T-cell (primary cell): Measurements from ENCODE around the gene SNCG. TPM values are rescaled to one million over a fixed set of nuclear protein-coding genes. Genes with fewer than 3 reads are reported as not detected.
A peak's percentile ranks its signal among the peaks of the same experiment; 100 is the strongest.
"Not testable (repeated sequence)": the region's sequence is repeated elsewhere in the genome, so short reads cannot be mapped to it uniquely, and the experiment has no call there.

Source experiments
- ATAC-seq, 4 experiments: fragments of 200-7000 bp in 3 of 4; fragments of 150-1000 bp in 1 of 4; cut with Tn5 transposase; replicated peaks in 1 of 4; 1 replicate in 3 of 4; 2 replicates in 1 of 4; pipeline ENCODE4 v1.10.0; 2021; ENCODE audit warnings: moderate library complexity in 3 of 4, mild to moderate bottlenecking in 2 of 4, moderate number of reproducible peaks in 1 of 4
- CTCF ChIA-PET, 2 donors: fragments of 300-600 bp; sonication (Branson Sonifier 250); formaldehyde crosslinking; loops; one replicate each; lab custom pipeline; 2022; ENCODE audit warnings: antibody characterized with exemption in 2 of 2; lab: Charles Lee
- POLR2A ChIA-PET, 2 donors: fragments of 300-600 bp; sonication (Branson Sonifier 250); formaldehyde crosslinking; loops; one replicate each; lab custom pipeline; 2022; ENCODE audit warnings: antibody characterized with exemption in 2 of 2; lab: Charles Lee
- DNase-seq, 35 experiments: peaks; one replicate each; pipeline versions ENCODE4 v3.0.0 to v3.0.0-alpha.2; 2013 to 2023
- H3K27ac ChIP-seq: one replicate; pipeline ENCODE4 v1.5.1; 2013; ENCODE audit warnings: low read length
- H3K27me3 ChIP-seq, 2 experiments: replicated peaks in 1 of 2; 1 replicate in 1 of 2; 2 replicates in 1 of 2; pipeline versions ENCODE4 v1.6.1 to v1.7.0; 2013; ENCODE audit warnings: low read length in 1 of 2, mixed read lengths in 1 of 2; ENCODE audit not compliant: control insufficient read depth in 2 of 2, insufficient read depth in 2 of 2; ENCODE audit errors: extremely low read depth in 1 of 2
- H3K36me3 ChIP-seq, 2 donors: 1 replicate in 1 of 2; 2 replicates in 1 of 2; pipeline versions ENCODE4 v1.6.1 to v1.7.0; 2013; ENCODE audit warnings: low read length in 1 of 2; ENCODE audit not compliant: control insufficient read depth in 2 of 2, insufficient read depth in 1 of 2; ENCODE audit errors: extremely low read depth in 1 of 2
- H3K4me1 ChIP-seq, 2 experiments: 1 replicate in 1 of 2; 2 replicates in 1 of 2; pipeline versions ENCODE4 v1.6.1 to v1.7.0; 2013; ENCODE audit warnings: low read length in 2 of 2, mixed read lengths in 1 of 2; ENCODE audit not compliant: insufficient read depth in 2 of 2, control insufficient read depth in 1 of 2; ENCODE audit errors: extremely low read depth in 1 of 2
- H3K4me3 ChIP-seq, 2 donors: 1 replicate in 1 of 2; 2 replicates in 1 of 2; pipeline versions ENCODE4 v1.5.1 to v1.7.0; 2013; ENCODE audit warnings: mild to moderate bottlenecking in 2 of 2, low read length in 1 of 2, moderate library complexity in 1 of 2; ENCODE audit not compliant: control insufficient read depth in 1 of 2; ENCODE audit errors: extremely low read depth in 1 of 2
- H3K9me3 ChIP-seq: 2 replicates; pipeline ENCODE4 v1.7.0; 2013
- H3K27ac Mint-ChIP-seq, 2 donors: one replicate each; pipeline ENCODE4 v1.8.0; 2020 to 2021; ENCODE audit warnings: mild to moderate bottlenecking in 2 of 2, mixed read lengths in 2 of 2
- H3K27me3 Mint-ChIP-seq, 2 donors: one replicate each; pipeline ENCODE4 v1.8.0; 2021 to 2022; ENCODE audit warnings: mixed read lengths in 2 of 2
- H3K36me3 Mint-ChIP-seq: one replicate; pipeline ENCODE4 v1.8.0; 2021; ENCODE audit warnings: mixed read lengths
- H3K4me1 Mint-ChIP-seq, 3 donors: one replicate each; pipeline ENCODE4 v1.8.0; 2020 to 2022; ENCODE audit warnings: mixed read lengths in 3 of 3, mild to moderate bottlenecking in 1 of 3
- H3K4me3 Mint-ChIP-seq, 3 donors: one replicate each; pipeline ENCODE4 v1.8.0; 2020 to 2022; ENCODE audit warnings: mild to moderate bottlenecking in 3 of 3, mixed read lengths in 3 of 3, moderate library complexity in 3 of 3
- H3K9me3 Mint-ChIP-seq, 3 donors: one replicate each; pipeline ENCODE4 v1.8.0; 2020 to 2022; ENCODE audit warnings: mixed read lengths in 3 of 3
- WGBS: methylation state at CpG from one replicate; pipeline ENCODE4 v1.1.5; 2013; ENCODE audit warnings: missing lambda C conversion rate; ENCODE audit not compliant: insufficient coverage; 5-methylcytosine and 5-hydroxymethylcytosine counted together
- total RNA-seq, 35 experiments: library from RNA in 6 of 35; stranded (reverse) in 6 of 35; fragments of 120-200 nt in 1 of 35; gene quantifications; one replicate each; pipeline versions ENCODE4 v1.2.1 to v1.2.4 and lab custom pipeline; 2013 to 2026

Gene SNCG
- total RNA-seq, 5 donors from 2014 or later (not counting 1 experiment from before 2014, with no cell fraction given): 0.41 to 0.66 (median 0.44) TPM; not detected in 2

- CTCF ChIA-PET: interaction anchor here in 1 of 2 donors (0.6 kb wide), 1 partner anchor 1034 kb away, joined by 3 read pairs; no protein-coding TSS in a partner anchor
- H3K4me3 Mint-ChIP-seq: no peak overlapping the region
- Histone ChIP-seq H3K9me3 (no peaks in the 10 kb centered on the region), H3K27ac (no peak overlapping the region), H3K27me3 (no peaks in the 10 kb centered on the region), H3K36me3 (no peaks in the 10 kb centered on the region), H3K4me1 (no peaks in the 10 kb centered on the region), H3K4me3 (no peak overlapping the region)
- peaks cover 3% of the 10 kb centered on the region for H3K36me3 Mint-ChIP-seq
- POLR2A ChIA-PET: no interaction called here
- H3K4me1 Mint-ChIP-seq: no peaks in the 10 kb centered on the region
- H3K9me3 Mint-ChIP-seq: no peaks in the 10 kb centered on the region
- no peak overlapping the region for H3K27ac Mint-ChIP-seq
- 60% methylated on average over 1 of the region's 2 CpGs for WGBS
- DNase-seq (no peak), ATAC-seq (no peak)
- no peaks in the 10 kb centered on the region for H3K27me3 Mint-ChIP-seq
Measured at GRCh38 chr10:86932674-86933073, 25.7 kb upstream of the SNCG start.

GRCh38 chr10:86934162-86934711 lies 24.2 kb upstream of the SNCG start:
- H3K4me3 Mint-ChIP-seq, H3K36me3 ChIP-seq, H3K27me3 ChIP-seq, H3K36me3 Mint-ChIP-seq, H3K4me1 ChIP-seq, CTCF ChIA-PET, H3K4me1 Mint-ChIP-seq, H3K4me3 ChIP-seq, DNase-seq, H3K9me3 ChIP-seq, ATAC-seq, H3K9me3 Mint-ChIP-seq, H3K27ac Mint-ChIP-seq, POLR2A ChIA-PET, H3K27me3 Mint-ChIP-seq, H3K27ac ChIP-seq: not testable (repeated sequence)
- no CpG with 5 or more reads among the region's 6 CpGs for WGBS

- Histone ChIP-seq H3K4me1 (peaks cover 0 to 8% of the 10 kb centered on the region in 2 experiments), H3K27me3 (peaks cover 0 to 3% of the 10 kb centered on the region in 2 experiments), H3K27ac (no peak overlapping the region), H3K9me3 (no peaks in the 10 kb centered on the region), H3K4me3 (no peak overlapping the region), H3K36me3 (no peaks in the 10 kb centered on the region)
- 94% methylated on average over 9 of the region's 13 CpGs for WGBS
- Mint-ChIP-seq H3K9me3 (no peaks in the 10 kb centered on the region), H3K36me3 (no peaks in the 10 kb centered on the region), H3K4me3 (no peak overlapping the region), H3K27me3 (no peaks in the 10 kb centered on the region), H3K27ac (no peak overlapping the region), H3K4me1 (peaks cover 0 to 2% (median 2%) of the 10 kb centered on the region in 3 donors)
- POLR2A ChIA-PET: interaction anchor here in 1 of 2 donors (0.6 kb wide), 1 partner anchor 197 kb away, joined by 3 read pairs; no protein-coding TSS in a partner anchor
- CTCF ChIA-PET: interaction anchor here (0.7 to 1.1 kb wide), 4 partner anchors 23 to 797 kb away, joined by 3 to 11 read pairs (median 4); no protein-coding TSS in a partner anchor
- peak in 1 of 35 experiments; percentile 21 for DNase-seq
- no peak for ATAC-seq
Measured at GRCh38 chr10:86936661-86937501, 21.5 kb upstream of the SNCG start.

- H3K27me3 ChIP-seq: peaks cover 0 to 3% of the 10 kb centered on the region in 2 experiments
- no peak for DNase-seq
- H3K9me3 Mint-ChIP-seq: no peaks in the 10 kb centered on the region
- CTCF ChIA-PET: interaction anchor here (0.7 to 1.1 kb wide), 4 partner anchors 23 to 796 kb away, joined by 3 to 11 read pairs (median 4); no protein-coding TSS in a partner anchor
- H3K4me3 ChIP-seq: no peak overlapping the region
- H3K27me3 Mint-ChIP-seq: no peaks in the 10 kb centered on the region
- POLR2A ChIA-PET: interaction anchor here in 1 of 2 donors (0.6 kb wide), 1 partner anchor 196 kb away, joined by 3 read pairs; no protein-coding TSS in a partner anchor
- no CpG with 5 or more reads among the region's 6 CpGs for WGBS
- no peaks in the 10 kb centered on the region for H3K36me3 Mint-ChIP-seq
- H3K4me1 Mint-ChIP-seq: peaks cover 0 to 2% (median 2%) of the 10 kb centered on the region in 3 donors
- no peaks in the 10 kb centered on the region for H3K36me3 ChIP-seq
- no peaks in the 10 kb centered on the region for H3K9me3 ChIP-seq
- no peak overlapping the region for H3K4me3 Mint-ChIP-seq
- no peak overlapping the region for H3K27ac ChIP-seq
- no peak for ATAC-seq
- no peak overlapping the region for H3K27ac Mint-ChIP-seq
- peaks cover 0 to 8% of the 10 kb centered on the region in 2 experiments for H3K4me1 ChIP-seq
Measured at GRCh38 chr10:86937502-86938154, 20.8 kb upstream of the SNCG start.

GRCh38 chr10:86938260-86938659 lies 20.1 kb upstream of the SNCG start:
- peaks cover 0 to 2% (median 2%) of the 10 kb centered on the region in 3 donors for H3K4me1 Mint-ChIP-seq
- Histone ChIP-seq H3K27me3 (peaks cover 0 to 3% of the 10 kb centered on the region in 2 experiments), H3K4me1 (peaks cover 0 to 8% of the 10 kb centered on the region in 2 experiments), H3K4me3 (no peak overlapping the region), H3K36me3 (no peaks in the 10 kb centered on the region), H3K9me3 (no peaks in the 10 kb centered on the region), H3K27ac (no peak overlapping the region)
- H3K27me3 Mint-ChIP-seq: no peaks in the 10 kb centered on the region
- ChIA-PET POLR2A (no interaction called here), CTCF (interaction anchor here (0.7 to 1.7 kb wide), 4 partner anchors 27 to 115 kb away, joined by 3 to 21 read pairs (median 8); partner anchors contain the start of gene ADIRF (in 1 of the 2))
- DNase-seq (no peak), ATAC-seq (no peak)
- no peaks in the 10 kb centered on the region for H3K36me3 Mint-ChIP-seq
- WGBS: 87% methylated on average over 2 of the region's 2 CpGs
- H3K27ac Mint-ChIP-seq: no peak overlapping the region
- no peak overlapping the region for H3K4me3 Mint-ChIP-seq
- no peaks in the 10 kb centered on the region for H3K9me3 Mint-ChIP-seq

GRCh38 chr10:86940076-86940475 lies 18.3 kb upstream of the SNCG start:
- POLR2A ChIA-PET: interaction anchor here in 1 of 2 donors (0.6 kb wide), 1 partner anchor 233 kb away, joined by 5 read pairs; no protein-coding TSS in a partner anchor

More at GRCh38 chr10:86940076-86940475, 18.3 kb upstream of the SNCG start:
- H3K36me3 Mint-ChIP-seq, H3K9me3 ChIP-seq, H3K4me1 Mint-ChIP-seq, H3K27me3 Mint-ChIP-seq, H3K4me3 ChIP-seq, DNase-seq, H3K27ac ChIP-seq, H3K27me3 ChIP-seq, H3K27ac Mint-ChIP-seq, H3K4me1 ChIP-seq, H3K36me3 ChIP-seq, ATAC-seq, H3K9me3 Mint-ChIP-seq: not testable (repeated sequence)
- CTCF ChIA-PET: interaction anchor here (0.6 to 1.7 kb wide), 16 partner anchors 10 to 594 kb away, joined by 3 to 8 read pairs (median 4); partner anchors contain the start of gene ADIRF (in 2 of the 2)
- 87% methylated on average over 12 of the region's 16 CpGs for WGBS
- H3K4me3 Mint-ChIP-seq: peak overlapping the region in 1 of 3 donors; percentile 55
